ENCODE results near the gene ODAD3. TPM values are rescaled to one million over a fixed set of nuclear protein-coding genes. Genes with fewer than 3 reads are reported as not detected.
"Not testable (repeated sequence)": the region's sequence is repeated elsewhere in the genome, so short reads cannot be mapped to it uniquely, and the experiment has no call there.

Gene ODAD3
- total and polyA plus RNA-seq, 4 donors = 0.49 to 2.6 (median 1.6) TPM

GRCh38 chr19:11479090-11479897 lies 44.4 kb upstream of the ODAD3 start:
- no peaks in the 10 kb centered on the region for H3K36me3 ChIP-seq (ENCODE audit: control insufficient read depth in 1 of 2, insufficient read depth in 2 of 2, low read length in 1 of 2)
- intact Hi-C loops (cut with DNase I) = no loop called here
- no peaks in the 10 kb centered on the region for H3K4me1 ChIP-seq (ENCODE audit: control insufficient read depth in 1 of 2, insufficient read depth in 2 of 2, low read length in 2 of 2)
- 18 to 30% methylated on average over 30 to 62 of the region's 62 CpGs for WGBS, 2 donors
- ATAC-seq (ENCODE audit: low FRiP score) = no peak
- H3K27me3 ChIP-seq (ENCODE audit: control insufficient read depth in 1 of 2, insufficient read depth in 2 of 2, low read length in 1 of 2) = no peaks in the 10 kb centered on the region
- H3K27ac ChIP-seq (ENCODE audit: low read depth in 1 of 2, low read length in 2 of 2) = no peak overlapping the region
- no peaks in the 10 kb centered on the region for H3K9me3 ChIP-seq (ENCODE audit: control insufficient read depth, low read length)
- DNase-seq = peak in 1 of 2 donors; percentile 46
- no peak overlapping the region for H3K4me3 ChIP-seq (ENCODE audit: low read length in 2 of 2)

GRCh38 chr19:11478167-11479089 lies 43.5 kb upstream of the ODAD3 start:
- H3K36me3 ChIP-seq (ENCODE audit: control insufficient read depth in 1 of 2, insufficient read depth in 2 of 2, low read length in 1 of 2) = no peaks in the 10 kb centered on the region
- 74 to 78% methylated on average over 19 of the region's 19 CpGs for WGBS, 2 donors
- intact Hi-C loops (cut with DNase I) = no loop called here

GRCh38 chr19:11475861-11476260 lies 40.9 kb upstream of the ODAD3 start:
- no peak for ATAC-seq (ENCODE audit: low FRiP score)
- no peaks in the 10 kb centered on the region for H3K4me1 ChIP-seq (ENCODE audit: control insufficient read depth in 1 of 2, insufficient read depth in 2 of 2, low read length in 2 of 2)
- 82 to 84% methylated on average over 8 of the region's 8 CpGs for WGBS, 2 donors
- no peaks in the 10 kb centered on the region for H3K9me3 ChIP-seq (ENCODE audit: control insufficient read depth, low read length)
- intact Hi-C loops (cut with DNase I) = no loop called here
- H3K27me3 ChIP-seq (ENCODE audit: control insufficient read depth in 1 of 2, insufficient read depth in 2 of 2, low read length in 1 of 2) = no peaks in the 10 kb centered on the region
- no peak for DNase-seq
- H3K27ac ChIP-seq (ENCODE audit: low read depth in 1 of 2, low read length in 2 of 2) = no peak overlapping the region
- no peak overlapping the region for H3K4me3 ChIP-seq (ENCODE audit: low read length in 2 of 2)
- H3K36me3 ChIP-seq (ENCODE audit: control insufficient read depth in 1 of 2, insufficient read depth in 2 of 2, low read length in 1 of 2) = no peaks in the 10 kb centered on the region

More at GRCh38 chr19:11478167-11479089, 43.5 kb upstream of the ODAD3 start:
- no peaks in the 10 kb centered on the region for H3K9me3 ChIP-seq (ENCODE audit: control insufficient read depth, low read length)
- ATAC-seq (ENCODE audit: low FRiP score) = no peak
- H3K4me1 ChIP-seq (ENCODE audit: control insufficient read depth in 1 of 2, insufficient read depth in 2 of 2, low read length in 2 of 2) = no peaks in the 10 kb centered on the region
- no peak overlapping the region for H3K27ac ChIP-seq (ENCODE audit: low read depth in 1 of 2, low read length in 2 of 2)
- DNase-seq = no peak
- no peaks in the 10 kb centered on the region for H3K27me3 ChIP-seq (ENCODE audit: control insufficient read depth in 1 of 2, insufficient read depth in 2 of 2, low read length in 1 of 2)
- no peak overlapping the region for H3K4me3 ChIP-seq (ENCODE audit: low read length in 2 of 2)

- H3K27me3 ChIP-seq (ENCODE audit: control insufficient read depth in 1 of 2, insufficient read depth in 2 of 2, low read length in 1 of 2); H3K36me3 ChIP-seq (ENCODE audit: control insufficient read depth in 1 of 2, insufficient read depth in 2 of 2, low read length in 1 of 2); intact Hi-C loops (cut with DNase I); H3K9me3 ChIP-seq (ENCODE audit: control insufficient read depth, low read length); H3K27ac ChIP-seq (ENCODE audit: low read depth in 1 of 2, low read length in 2 of 2); H3K4me3 ChIP-seq (ENCODE audit: low read length in 2 of 2); ATAC-seq (ENCODE audit: low FRiP score); H3K4me1 ChIP-seq (ENCODE audit: control insufficient read depth in 1 of 2, insufficient read depth in 2 of 2, low read length in 2 of 2); DNase-seq: not testable (repeated sequence)
- 94 to 95% methylated on average over 3 of the region's 3 CpGs for WGBS, 2 donors
These were observed 40.4 kb upstream of the ODAD3 start for GRCh38 chr19:11475343-11475742.

GRCh38 chr19:11473725-11474124 lies 38.8 kb upstream of the ODAD3 start:
- no peak overlapping the region for H3K4me3 ChIP-seq (ENCODE audit: low read length in 2 of 2)
- no peaks in the 10 kb centered on the region for H3K9me3 ChIP-seq (ENCODE audit: control insufficient read depth, low read length)
- WGBS, 2 donors = 32 to 40% methylated on average over 4 of the region's 4 CpGs
- H3K4me1 ChIP-seq (ENCODE audit: control insufficient read depth in 1 of 2, insufficient read depth in 2 of 2, low read length in 2 of 2) = no peaks in the 10 kb centered on the region
- H3K27ac ChIP-seq (ENCODE audit: low read depth in 1 of 2, low read length in 2 of 2) = no peak overlapping the region
- no peaks in the 10 kb centered on the region for H3K27me3 ChIP-seq (ENCODE audit: control insufficient read depth in 1 of 2, insufficient read depth in 2 of 2, low read length in 1 of 2)
- H3K36me3 ChIP-seq (ENCODE audit: control insufficient read depth in 1 of 2, insufficient read depth in 2 of 2, low read length in 1 of 2) = no peaks in the 10 kb centered on the region
- ATAC-seq (ENCODE audit: low FRiP score) (no peak), DNase-seq (no peak)
- intact Hi-C loops (cut with DNase I) = no loop called here

- H3K27me3 ChIP-seq (ENCODE audit: control insufficient read depth in 1 of 2, insufficient read depth in 2 of 2, low read length in 1 of 2); intact Hi-C loops (cut with DNase I); H3K36me3 ChIP-seq (ENCODE audit: control insufficient read depth in 1 of 2, insufficient read depth in 2 of 2, low read length in 1 of 2); H3K27ac ChIP-seq (ENCODE audit: low read depth in 1 of 2, low read length in 2 of 2); H3K9me3 ChIP-seq (ENCODE audit: control insufficient read depth, low read length); ATAC-seq (ENCODE audit: low FRiP score); H3K4me1 ChIP-seq (ENCODE audit: control insufficient read depth in 1 of 2, insufficient read depth in 2 of 2, low read length in 2 of 2); DNase-seq; H3K4me3 ChIP-seq (ENCODE audit: low read length in 2 of 2): not testable (repeated sequence)
- 55% methylated on average over 8 of the region's 8 CpGs for WGBS, 2 donors
These were observed 33.4 kb upstream of the ODAD3 start for GRCh38 chr19:11468266-11468845.

- no peak for DNase-seq
- Histone ChIP-seq H3K4me3 (ENCODE audit: low read length in 2 of 2) (no peak overlapping the region), H3K27me3 (ENCODE audit: control insufficient read depth in 1 of 2, insufficient read depth in 2 of 2, low read length in 1 of 2) (no peaks in the 10 kb centered on the region), H3K27ac (ENCODE audit: low read depth in 1 of 2, low read length in 2 of 2) (no peak overlapping the region), H3K9me3 (ENCODE audit: control insufficient read depth, low read length) (no peaks in the 10 kb centered on the region), H3K36me3 (ENCODE audit: control insufficient read depth in 1 of 2, insufficient read depth in 2 of 2, low read length in 1 of 2) (no peaks in the 10 kb centered on the region), H3K4me1 (ENCODE audit: control insufficient read depth in 1 of 2, insufficient read depth in 2 of 2, low read length in 2 of 2) (no peaks in the 10 kb centered on the region)
- WGBS, 2 donors = 28 to 32% methylated on average over 8 of the region's 8 CpGs
- ATAC-seq (ENCODE audit: low FRiP score) = no peak
- intact Hi-C loops (cut with DNase I) = no loop called here
These were observed 30.7 kb upstream of the ODAD3 start for GRCh38 chr19:11465600-11465999.

- Histone ChIP-seq H3K9me3 (ENCODE audit: control insufficient read depth, low read length) (no peaks in the 10 kb centered on the region), H3K4me1 (ENCODE audit: control insufficient read depth in 1 of 2, insufficient read depth in 2 of 2, low read length in 2 of 2) (no peaks in the 10 kb centered on the region), H3K4me3 (ENCODE audit: low read length in 2 of 2) (no peak overlapping the region), H3K27ac (ENCODE audit: low read depth in 1 of 2, low read length in 2 of 2) (no peak overlapping the region), H3K36me3 (ENCODE audit: control insufficient read depth in 1 of 2, insufficient read depth in 2 of 2, low read length in 1 of 2) (no peaks in the 10 kb centered on the region), H3K27me3 (ENCODE audit: control insufficient read depth in 1 of 2, insufficient read depth in 2 of 2, low read length in 1 of 2) (no peaks in the 10 kb centered on the region)
- intact Hi-C loops (cut with DNase I) = no loop called here
- DNase-seq = no peak
- no peak for ATAC-seq (ENCODE audit: low FRiP score)
- 81 to 83% methylated on average over 11 of the region's 11 CpGs for WGBS, 2 donors
These were observed 29.7 kb upstream of the ODAD3 start for GRCh38 chr19:11464333-11465265.

All from aorta (tissue), 5 donors.